IPS-NIHi7 (cell line): ENCODE measurements around the gene ERVK3-1.
A peak's percentile ranks its signal among the peaks of the same experiment; 100 is the strongest.
"Not testable (repeated sequence)": the region's sequence is repeated elsewhere in the genome, so short reads cannot be mapped to it uniquely, and the experiment has no call there.

Source experiments
- DNase-seq: peaks from one replicate; pipeline ENCODE4 v3.0.0; 2012; ENCODE audit warnings: mixed read lengths; ENCODE audit errors: extremely low spot score

Gene ERVK3-1

GRCh38 chr19:58346961-58347929, 42.1 kb downstream of the ERVK3-1 start:
- peak; percentile 97 for DNase-seq

GRCh38 chr19:58348080-58348479, 42.9 kb downstream of the ERVK3-1 start:
- not testable (repeated sequence) for DNase-seq

- DNase-seq, result no peak
Observed at GRCh38 chr19:58349590-58349989, 44.4 kb downstream of the ERVK3-1 start.

- DNase-seq, result no peak
Observed at GRCh38 chr19:58350001-58350861, 45.1 kb downstream of the ERVK3-1 start.

GRCh38 chr19:58350871-58351557, 45.8 kb downstream of the ERVK3-1 start:
- no peak for DNase-seq

- no peak for DNase-seq
Observed at GRCh38 chr19:58351558-58351878, 46.3 kb downstream of the ERVK3-1 start.

GRCh38 chr19:58351990-58352755, 47.0 kb downstream of the ERVK3-1 start:
- no peak for DNase-seq

GRCh38 chr19:58352760-58353671, 47.8 kb downstream of the ERVK3-1 start, which contains the start of gene A1BG:
Gene A1BG, minus strand, starts transcription at chr19:58353492. Its CDS starts 55 bp downstream, at chr19:58353437.
- no peak for DNase-seq

- DNase-seq, result no peak
Observed at GRCh38 chr19:58353717-58354477, 48.7 kb downstream of the ERVK3-1 start.

- no peak for DNase-seq
Observed at GRCh38 chr19:58354478-58355030, 49.4 kb downstream of the ERVK3-1 start.

- no peak for DNase-seq
Observed at GRCh38 chr19:58355215-58355796, 50.1 kb downstream of the ERVK3-1 start.

GRCh38 chr19:58355908-58356765, 51.0 kb downstream of the ERVK3-1 start:
- DNase-seq, result no peak

- no peak for DNase-seq
Observed at GRCh38 chr19:58356766-58357480, 51.7 kb downstream of the ERVK3-1 start.

- no peak for DNase-seq
Observed at GRCh38 chr19:58357481-58358145, 52.4 kb downstream of the ERVK3-1 start.

- DNase-seq, result peak; percentile 56
Observed at GRCh38 chr19:58361900-58362271, 56.7 kb downstream of the ERVK3-1 start.

GRCh38 chr19:58362272-58362994, 57.3 kb downstream of the ERVK3-1 start, which contains the start of gene ZNF497:
Gene ZNF497, minus strand, starts transcription at chr19:58362751. Its CDS starts 5,116 bp downstream, at chr19:58357635.
- DNase-seq, result peak; percentile 100
